Fibroblast of lung (primary cell): Measurements from ENCODE around the gene ARF1. TPM values are rescaled to one million over a fixed set of nuclear protein-coding genes. Genes with fewer than 3 reads are reported as not detected.

Source experiments
- DNase-seq, 2 donors: peaks; one replicate each; pipeline versions ENCODE4 v3.0.0 to v3.0.0-alpha.2; 2010; ENCODE audit warnings: low read depth in 2 of 2
- H2AFZ ChIP-seq: 2 replicates; pipeline ENCODE4 v1.5.1; 2012; ENCODE audit warnings: low read length, control low read depth, inconsistent platforms
- H3K27ac ChIP-seq: 2 replicates; pipeline ENCODE4 v1.5.1; 2011; ENCODE audit warnings: low read length, control low read depth; ENCODE audit not compliant: insufficient read depth
- H3K27me3 ChIP-seq: 2 replicates; pipeline ENCODE4 v1.5.1; 2011; ENCODE audit warnings: mild to moderate bottlenecking, low read length; ENCODE audit not compliant: control insufficient read depth, insufficient read depth
- H3K36me3 ChIP-seq: 2 replicates; pipeline ENCODE4 v1.5.1; 2011; ENCODE audit warnings: low read length; ENCODE audit not compliant: control insufficient read depth, insufficient read depth
- H3K4me1 ChIP-seq: 2 replicates; pipeline ENCODE4 v1.5.1; 2011; ENCODE audit warnings: low read length; ENCODE audit not compliant: control insufficient read depth, insufficient read depth; ENCODE audit errors: extremely low read depth
- H3K4me2 ChIP-seq: 2 replicates; pipeline ENCODE4 v1.5.1; 2011; ENCODE audit warnings: low read length, control low read depth; ENCODE audit not compliant: insufficient read depth; ENCODE audit errors: extremely low read depth
- H3K4me3 ChIP-seq, 4 experiments: fragments of 200-600 bp in 1 of 4; sonication (generic) in 1 of 4; replicated peaks in 1 of 4; 2 replicates each; pipeline ENCODE4 v1.5.1; 2011 to 2016; ENCODE audit warnings: low read length in 4 of 4, low read depth in 3 of 4, mild to moderate bottlenecking in 3 of 4, control low read depth in 2 of 4, inconsistent platforms in 1 of 4, mixed read lengths in 1 of 4; ENCODE audit not compliant: insufficient read depth in 1 of 4; ENCODE audit errors: control extremely low read depth in 1 of 4
- H3K79me2 ChIP-seq: 2 replicates; pipeline ENCODE4 v1.5.1; 2012; ENCODE audit warnings: mild to moderate bottlenecking, low read length, inconsistent platforms; ENCODE audit not compliant: control insufficient read depth, insufficient read depth
- H3K9ac ChIP-seq: 2 replicates; pipeline ENCODE4 v1.5.1; 2011; ENCODE audit warnings: mild to moderate bottlenecking, low read length, control low read depth; ENCODE audit not compliant: insufficient read depth
- H3K9me3 ChIP-seq: 2 replicates; pipeline ENCODE4 v1.5.1; 2012; ENCODE audit warnings: low read depth, low read length; ENCODE audit not compliant: control insufficient read depth, insufficient read depth
- H4K20me1 ChIP-seq: 2 replicates; pipeline ENCODE4 v1.5.1; 2011; ENCODE audit warnings: low read length; ENCODE audit not compliant: control insufficient read depth, insufficient read depth; ENCODE audit errors: extremely low read depth
- EZH2 ChIP-seq: IDR thresholded peaks from 2 replicates; pipeline ENCODE4 v1.5.1; 2012; ENCODE audit warnings: low read length, control low read depth, mild to moderate bottlenecking; ENCODE audit errors: missing control alignments
- polyA plus RNA-seq, 2 donors: library from polyadenylated mRNA; depleted of rRNA in 1 of 2; stranded (reverse) in 1 of 2; unstranded in 1 of 2; fragments of >200 nt; gene quantifications; 2 replicates each; pipeline ENCODE4 v1.2.1, GENCODE V29; 2011 to 2012; ENCODE audit warnings: missing spikeins in 1 of 2
- total RNA-seq: library from RNA; depleted of rRNA; stranded (reverse); fragments of >200 nt; gene quantifications from 2 replicates; pipeline ENCODE4 v1.2.1, GENCODE V29; 2014
- TF ChIP-seq, protein P1 (sequence below), 2 donors: IDR thresholded peaks in 1 of 2; conservative IDR thresholded peaks in 1 of 2; 1 replicate in 1 of 2; 2 replicates in 1 of 2; pipeline ENCODE4 v1.5.1; 2011 to 2012; ENCODE audit warnings: low read length in 2 of 2, control low read depth in 1 of 2, inconsistent platforms in 1 of 2, low read depth in 1 of 2, mild to moderate bottlenecking in 1 of 2

Gene ARF1
- total and polyA plus RNA-seq, 2 donors (not counting 1 experiment from before 2014, with no cell fraction given), result 261 to 546 TPM

DNA sequence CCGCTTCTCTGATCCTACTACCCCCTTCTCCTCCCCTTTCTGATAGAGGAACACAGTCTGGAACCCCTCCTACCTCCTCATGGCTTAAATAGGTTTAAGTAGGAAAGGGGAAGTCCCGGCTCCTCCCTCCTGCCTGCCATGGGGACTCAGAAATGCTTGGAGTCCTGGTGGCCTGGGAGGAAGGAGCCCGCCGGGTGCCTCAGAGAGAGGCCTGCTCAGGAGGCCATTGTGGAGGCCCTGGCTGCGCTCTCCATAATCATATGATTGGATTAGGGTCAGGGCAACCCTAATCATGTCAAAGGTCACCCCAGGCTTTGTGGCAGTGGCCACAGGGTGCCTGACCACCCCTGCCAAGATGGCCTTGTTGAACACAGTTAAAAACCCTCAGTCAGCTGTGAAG, 46.7 kb upstream of the ARF1 start:
- Histone ChIP-seq H3K4me2 (no peak overlapping the region), H3K79me2 (no peaks in the 10 kb centered on the region), H3K27ac (no peak overlapping the region), H3K9me3 (no peaks in the 10 kb centered on the region), H3K27me3 (peaks cover 8% of the 10 kb centered on the region), H3K9ac (no peak overlapping the region), H3K4me3 (no peak overlapping the region), H4K20me1 (no peaks in the 10 kb centered on the region), H2AFZ (no peak overlapping the region), H3K4me1 (no peaks in the 10 kb centered on the region), H3K36me3 (no peaks in the 10 kb centered on the region)
- TF ChIP-seq EZH2, result no peak
- TF ChIP-seq, protein P1, sequence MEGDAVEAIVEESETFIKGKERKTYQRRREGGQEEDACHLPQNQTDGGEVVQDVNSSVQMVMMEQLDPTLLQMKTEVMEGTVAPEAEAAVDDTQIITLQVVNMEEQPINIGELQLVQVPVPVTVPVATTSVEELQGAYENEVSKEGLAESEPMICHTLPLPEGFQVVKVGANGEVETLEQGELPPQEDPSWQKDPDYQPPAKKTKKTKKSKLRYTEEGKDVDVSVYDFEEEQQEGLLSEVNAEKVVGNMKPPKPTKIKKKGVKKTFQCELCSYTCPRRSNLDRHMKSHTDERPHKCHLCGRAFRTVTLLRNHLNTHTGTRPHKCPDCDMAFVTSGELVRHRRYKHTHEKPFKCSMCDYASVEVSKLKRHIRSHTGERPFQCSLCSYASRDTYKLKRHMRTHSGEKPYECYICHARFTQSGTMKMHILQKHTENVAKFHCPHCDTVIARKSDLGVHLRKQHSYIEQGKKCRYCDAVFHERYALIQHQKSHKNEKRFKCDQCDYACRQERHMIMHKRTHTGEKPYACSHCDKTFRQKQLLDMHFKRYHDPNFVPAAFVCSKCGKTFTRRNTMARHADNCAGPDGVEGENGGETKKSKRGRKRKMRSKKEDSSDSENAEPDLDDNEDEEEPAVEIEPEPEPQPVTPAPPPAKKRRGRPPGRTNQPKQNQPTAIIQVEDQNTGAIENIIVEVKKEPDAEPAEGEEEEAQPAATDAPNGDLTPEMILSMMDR (conservative IDR thresholded peaks at IDR 0.05 in 1 of 2, IDR thresholded peaks at IDR 0.05 in 1 of 2; ENCODE audit: low read depth in 1 of 2, low read length in 2 of 2), result no peak
- no peak for DNase-seq

DNA sequence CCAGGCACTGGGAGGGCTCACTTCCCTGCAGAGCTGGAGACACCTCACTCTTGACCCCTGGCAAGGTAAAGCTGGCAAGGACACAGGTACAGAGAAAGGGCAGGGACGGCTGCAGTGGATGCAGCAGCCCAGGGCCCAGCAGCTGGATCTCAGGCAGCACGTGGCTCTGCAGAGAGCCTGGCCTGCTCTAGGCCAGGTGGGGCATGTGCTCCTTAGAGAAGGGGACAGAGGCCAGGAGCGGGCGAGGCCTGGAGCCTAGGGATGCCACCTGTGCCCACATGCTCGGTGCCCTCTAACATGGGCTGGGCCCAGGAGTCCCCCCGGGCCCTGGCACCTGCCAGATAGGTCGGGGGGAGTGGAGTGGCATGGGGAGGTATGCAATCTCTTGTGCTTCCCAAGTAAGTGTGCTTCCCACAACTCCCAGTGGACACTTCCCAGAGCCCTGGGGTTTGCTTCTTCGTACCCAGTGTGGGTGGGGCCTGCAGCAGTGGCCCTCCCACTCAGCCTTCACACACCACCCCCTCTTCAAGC, 45.7 kb upstream of the ARF1 start:
- Histone ChIP-seq H3K27me3 (peaks cover 8% of the 10 kb centered on the region), H3K36me3 (no peaks in the 10 kb centered on the region), H3K4me1 (no peaks in the 10 kb centered on the region), H4K20me1 (no peaks in the 10 kb centered on the region), H3K79me2 (no peaks in the 10 kb centered on the region), H3K9ac (no peak overlapping the region), H3K4me2 (no peak overlapping the region), H3K4me3 (no peak overlapping the region), H2AFZ (no peak overlapping the region), H3K27ac (no peak overlapping the region), H3K9me3 (no peaks in the 10 kb centered on the region)
- TF ChIP-seq, protein P1 (conservative IDR thresholded peaks at IDR 0.05 in 1 of 2, IDR thresholded peaks at IDR 0.05 in 1 of 2; ENCODE audit: low read depth in 1 of 2, low read length in 2 of 2), result no peak
- no peak for TF ChIP-seq EZH2
- DNase-seq, result no peak

DNA sequence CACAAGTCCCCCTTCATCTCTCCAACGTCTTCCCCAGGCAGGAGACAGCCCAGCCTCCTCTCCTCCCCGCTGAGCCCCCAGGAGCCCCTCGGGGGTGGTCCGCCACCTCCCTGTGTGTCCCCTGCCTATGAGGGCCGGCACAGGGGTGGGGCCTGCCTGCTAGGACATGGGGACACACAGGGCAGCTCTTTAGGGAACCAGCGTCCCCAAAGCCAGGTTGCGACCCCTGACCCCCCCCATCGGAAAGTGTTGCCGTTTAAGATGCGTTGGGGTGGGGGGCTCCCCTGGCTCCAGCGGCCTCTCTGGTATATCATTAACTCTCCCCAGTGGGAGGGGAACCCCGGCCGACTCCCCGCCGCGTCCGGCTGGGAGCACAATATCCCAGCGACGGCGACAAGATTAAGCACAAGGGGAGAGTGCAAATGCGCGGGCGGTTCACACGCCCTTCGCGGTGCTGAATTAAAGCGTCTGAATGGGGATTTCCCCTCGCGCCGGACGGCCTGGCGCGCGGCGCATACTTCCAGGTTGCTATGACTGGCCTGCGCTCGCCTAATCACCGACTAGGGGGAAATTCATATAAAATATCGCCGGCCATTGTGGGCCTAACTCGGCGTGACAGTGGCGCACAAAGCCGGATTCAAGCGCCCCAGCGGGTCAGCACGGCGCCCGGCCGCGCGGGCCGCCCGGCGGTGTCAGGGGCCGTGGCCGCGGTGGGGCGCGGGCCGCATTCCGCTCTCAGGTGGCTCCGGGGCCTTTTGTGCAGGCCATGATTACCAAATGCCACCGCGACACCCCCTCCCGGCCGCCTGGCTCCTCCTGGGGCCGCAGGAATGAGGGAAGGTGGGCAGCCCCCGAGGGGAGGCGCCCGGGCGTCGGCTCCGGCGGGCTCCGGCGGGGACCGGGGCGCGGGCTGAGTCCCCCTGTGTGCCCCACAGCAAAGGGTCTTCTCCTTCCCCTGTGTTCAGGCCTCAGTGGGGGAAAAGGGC, 44.8 kb upstream of the ARF1 start:
- H3K79me2 ChIP-seq, result no peaks in the 10 kb centered on the region
- H3K9me3 ChIP-seq, result no peaks in the 10 kb centered on the region
- no peak overlapping the region for H3K9ac ChIP-seq
- H3K27me3 ChIP-seq, result peaks cover 8% of the 10 kb centered on the region
- no peak overlapping the region for H3K27ac ChIP-seq
- no peaks in the 10 kb centered on the region for H3K4me1 ChIP-seq
- H3K36me3 ChIP-seq, result no peaks in the 10 kb centered on the region
- H2AFZ ChIP-seq, result no peak overlapping the region
- TF ChIP-seq, protein P1 (conservative IDR thresholded peaks at IDR 0.05 in 1 of 2, IDR thresholded peaks at IDR 0.05 in 1 of 2; ENCODE audit: low read depth in 1 of 2, low read length in 2 of 2), result no peak
- TF ChIP-seq EZH2, result no peak
- no peak overlapping the region for H3K4me3 ChIP-seq
- no peak overlapping the region for H3K4me2 ChIP-seq
- H4K20me1 ChIP-seq, result no peaks in the 10 kb centered on the region
- DNase-seq, result peak in 1 of 2 donors; percentile 29
